Suprapubic skin (tissue), 4 donors: ENCODE measurements around the gene GUCD1. TPM values are rescaled to one million over a fixed set of nuclear protein-coding genes. Genes with fewer than 3 reads are reported as not detected.
A peak's percentile ranks its signal among the peaks of the same experiment; 100 is the strongest.

Experiments used
- DNase-seq, 2 donors: peaks; one replicate each; pipeline ENCODE4 v3.0.0-alpha.2; 2019; ENCODE audit warnings: low spot score in 2 of 2
- H3K27ac ChIP-seq: fragments of 200-600 bp; sonication (generic); one replicate; pipeline ENCODE4 v1.5.1; 2019
- H3K27me3 ChIP-seq: fragments of 200-600 bp; sonication (generic); one replicate; pipeline ENCODE4 v1.5.1; 2019
- H3K36me3 ChIP-seq: fragments of 200-600 bp; sonication (generic); one replicate; pipeline ENCODE4 v1.5.1; 2019
- H3K4me1 ChIP-seq: fragments of 200-600 bp; sonication (generic); one replicate; pipeline ENCODE4 v1.5.1; 2019
- H3K4me3 ChIP-seq: fragments of 200-600 bp; sonication (generic); one replicate; pipeline ENCODE4 v1.5.1; 2019; ENCODE audit warnings: mild to moderate bottlenecking
- H3K9me3 ChIP-seq: fragments of 200-600 bp; sonication (generic); one replicate; pipeline ENCODE4 v1.5.1; 2019
- EP300 ChIP-seq: sonication (generic); formaldehyde crosslinking; IDR thresholded peaks from one replicate; pipeline ENCODE4 v1.6.1; 2017; ENCODE audit warnings: antibody characterized with exemption
- POLR2A ChIP-seq, 2 donors: fragments of 450-650 bp; IDR thresholded peaks; one replicate each; pipeline ENCODE4 v1.6.1; 2017; ENCODE audit warnings: antibody characterized with exemption in 2 of 2, mild to moderate bottlenecking in 2 of 2, moderate library complexity in 2 of 2
- POLR2AphosphoS5 ChIP-seq, 3 donors: sonication (generic); formaldehyde crosslinking; IDR thresholded peaks; one replicate each; pipeline ENCODE4 v1.6.1; 2017; ENCODE audit warnings: antibody characterized with exemption in 3 of 3
- WGBS: methylation state at CpG from one replicate; pipeline ENCODE4 v1.1.5; 2018; 5-methylcytosine and 5-hydroxymethylcytosine counted together
- total RNA-seq, 4 donors: library from RNA; depleted of rRNA; stranded (reverse); fragments of >200 nt; gene quantifications; one replicate each; pipeline ENCODE4 v1.1.0, GENCODE V29; 2016
- TF ChIP-seq, protein P1 (sequence below), 2 donors: fragments of 200-600 bp in 1 of 2; fragments of 450-650 bp in 1 of 2; sonication (generic) in 1 of 2; IDR thresholded peaks; one replicate each; pipeline ENCODE4 v1.5.1; 2016 to 2019; ENCODE audit warnings: antibody characterized with exemption in 2 of 2, mild to moderate bottlenecking in 1 of 2, moderate library complexity in 1 of 2

GUCD1 gene
- total RNA-seq, 4 donors from 2014 or later: 75.2 to 97.5 (median 93.0) TPM

DNA sequence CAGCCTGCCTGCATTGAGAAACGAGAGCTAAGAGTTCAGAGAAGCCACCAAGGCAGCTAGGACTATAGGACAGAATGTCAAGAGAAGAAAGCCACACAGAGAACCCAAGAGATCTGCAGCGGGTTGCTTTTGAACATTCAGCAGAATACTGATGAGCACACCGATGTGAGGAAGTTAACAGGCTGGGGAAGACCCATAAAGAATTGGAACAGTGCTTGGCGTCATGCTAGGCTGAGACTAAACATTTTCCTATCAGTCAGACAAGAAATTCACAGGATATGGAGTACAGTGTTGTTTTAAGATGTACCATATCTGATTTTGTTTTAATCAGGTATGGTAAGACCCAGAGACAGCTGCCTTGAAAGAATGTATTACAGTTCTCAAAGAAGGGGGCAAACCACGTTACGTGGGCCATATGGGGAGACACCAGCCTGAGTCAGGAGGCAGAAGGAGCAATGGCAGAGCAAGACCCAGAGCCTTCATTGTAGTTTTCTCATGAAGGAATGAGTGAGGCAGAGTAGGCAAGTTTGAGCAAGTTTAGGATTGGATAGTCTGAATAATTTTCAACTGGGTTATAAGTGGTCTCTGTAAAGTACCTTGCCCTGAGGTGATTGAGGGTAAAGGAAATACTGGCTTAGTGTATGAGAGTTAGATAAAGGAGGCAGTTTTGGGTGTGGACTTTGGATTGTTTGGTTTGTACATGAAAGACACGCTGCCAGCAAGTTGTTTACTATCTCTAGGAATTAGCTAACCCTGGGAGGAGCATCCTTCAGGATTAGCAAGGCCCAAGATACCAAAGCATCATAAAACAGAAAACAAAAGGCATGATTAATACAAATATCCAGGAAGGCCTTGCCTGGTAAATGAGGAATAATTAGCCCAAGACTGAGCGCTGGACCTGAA, 23.7 kb upstream of the GUCD1 start:
- WGBS: 53% methylated on average over 8 of the region's 8 CpGs
- TF ChIP-seq POLR2AphosphoS5 (IDR thresholded peaks at IDR 0.05) (no peak), POLR2A (IDR thresholded peaks at IDR 0.05) (no peak), EP300 (no peak)
- TF ChIP-seq, protein P1, sequence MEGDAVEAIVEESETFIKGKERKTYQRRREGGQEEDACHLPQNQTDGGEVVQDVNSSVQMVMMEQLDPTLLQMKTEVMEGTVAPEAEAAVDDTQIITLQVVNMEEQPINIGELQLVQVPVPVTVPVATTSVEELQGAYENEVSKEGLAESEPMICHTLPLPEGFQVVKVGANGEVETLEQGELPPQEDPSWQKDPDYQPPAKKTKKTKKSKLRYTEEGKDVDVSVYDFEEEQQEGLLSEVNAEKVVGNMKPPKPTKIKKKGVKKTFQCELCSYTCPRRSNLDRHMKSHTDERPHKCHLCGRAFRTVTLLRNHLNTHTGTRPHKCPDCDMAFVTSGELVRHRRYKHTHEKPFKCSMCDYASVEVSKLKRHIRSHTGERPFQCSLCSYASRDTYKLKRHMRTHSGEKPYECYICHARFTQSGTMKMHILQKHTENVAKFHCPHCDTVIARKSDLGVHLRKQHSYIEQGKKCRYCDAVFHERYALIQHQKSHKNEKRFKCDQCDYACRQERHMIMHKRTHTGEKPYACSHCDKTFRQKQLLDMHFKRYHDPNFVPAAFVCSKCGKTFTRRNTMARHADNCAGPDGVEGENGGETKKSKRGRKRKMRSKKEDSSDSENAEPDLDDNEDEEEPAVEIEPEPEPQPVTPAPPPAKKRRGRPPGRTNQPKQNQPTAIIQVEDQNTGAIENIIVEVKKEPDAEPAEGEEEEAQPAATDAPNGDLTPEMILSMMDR (IDR thresholded peaks at IDR 0.05): no peak
- Histone ChIP-seq H3K27ac (peak overlapping the region; percentile 74), H3K36me3 (peaks cover 13% of the 10 kb centered on the region), H3K9me3 (no peaks in the 10 kb centered on the region), H3K27me3 (no peaks in the 10 kb centered on the region), H3K4me3 (no peak overlapping the region), H3K4me1 (peaks cover 42% of the 10 kb centered on the region)
- no peak for DNase-seq

DNA sequence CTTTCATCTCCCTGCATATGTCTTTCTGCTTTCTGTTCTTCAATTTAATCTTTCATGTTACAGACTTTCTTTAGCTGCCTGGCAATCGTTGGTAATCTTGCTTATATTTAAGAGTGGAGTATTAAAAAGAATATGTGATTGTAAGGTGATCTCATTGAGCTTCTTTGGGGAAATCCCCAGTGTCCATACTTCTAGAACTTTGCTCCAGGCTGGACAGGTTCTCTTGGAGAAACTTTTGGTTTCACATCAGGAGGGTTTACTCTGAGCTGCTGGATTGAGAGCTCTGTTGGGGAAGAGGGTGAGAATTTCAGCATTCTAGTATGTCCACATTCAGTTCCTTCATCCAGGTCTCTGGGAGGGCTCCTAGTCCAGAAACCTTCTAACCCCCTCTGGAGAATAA, 21.8 kb upstream of the GUCD1 start:
- Histone ChIP-seq H3K4me3 (no peak overlapping the region), H3K36me3 (peaks cover 32% of the 10 kb centered on the region), H3K27ac (no peak overlapping the region), H3K27me3 (no peaks in the 10 kb centered on the region), H3K9me3 (no peaks in the 10 kb centered on the region), H3K4me1 (peaks cover 30% of the 10 kb centered on the region)
- TF ChIP-seq POLR2A (IDR thresholded peaks at IDR 0.05) (no peak), POLR2AphosphoS5 (IDR thresholded peaks at IDR 0.05) (no peak), EP300 (no peak)
- TF ChIP-seq, protein P1 (IDR thresholded peaks at IDR 0.05): no peak
- WGBS: 64% methylated on average over 1 of the region's 1 CpG
- no peak for DNase-seq

DNA sequence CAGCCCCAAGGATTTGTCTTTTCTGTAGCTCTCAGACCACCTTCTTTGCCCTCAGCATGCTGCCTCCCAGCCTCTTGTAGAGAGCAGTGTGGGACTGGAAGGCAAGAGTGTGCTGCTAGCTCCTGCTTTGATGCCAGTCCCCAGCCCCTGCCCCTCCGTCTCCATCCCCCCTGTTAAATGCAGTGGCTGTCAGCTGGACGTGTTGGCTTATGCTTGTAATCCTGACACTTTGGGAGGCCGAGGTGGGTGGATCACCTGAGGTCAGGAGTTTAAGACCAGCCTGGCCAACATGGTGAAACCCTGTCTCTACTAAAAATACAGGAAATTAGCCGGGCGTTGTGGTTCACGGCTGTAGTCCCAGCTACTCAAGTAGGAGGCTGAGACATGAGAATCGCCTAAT, 16.3 kb upstream of the GUCD1 start:
- no peak overlapping the region for H3K27ac ChIP-seq
- no peaks in the 10 kb centered on the region for H3K9me3 ChIP-seq
- H3K4me1 ChIP-seq: peaks cover 7% of the 10 kb centered on the region
- H3K27me3 ChIP-seq: no peaks in the 10 kb centered on the region
- no peak overlapping the region for H3K4me3 ChIP-seq
- DNase-seq: no peak
- 90% methylated on average over 7 of the region's 7 CpGs for WGBS
- TF ChIP-seq EP300 (no peak), POLR2AphosphoS5 (IDR thresholded peaks at IDR 0.05) (no peak), POLR2A (IDR thresholded peaks at IDR 0.05) (no peak)
- TF ChIP-seq, protein P1 (IDR thresholded peaks at IDR 0.05): no peak
- H3K36me3 ChIP-seq: peaks cover 70% of the 10 kb centered on the region

- no peak overlapping the region for H3K27ac ChIP-seq
- 85% methylated on average over 10 of the region's 10 CpGs for WGBS
- H3K9me3 ChIP-seq: no peaks in the 10 kb centered on the region
- no peak for DNase-seq
- peaks cover 53% of the 10 kb centered on the region for H3K36me3 ChIP-seq
- peaks cover 27% of the 10 kb centered on the region for H3K4me1 ChIP-seq
- TF ChIP-seq POLR2A (IDR thresholded peaks at IDR 0.05): no peak
- TF ChIP-seq POLR2AphosphoS5 (IDR thresholded peaks at IDR 0.05): no peak
- TF ChIP-seq, protein P1 (IDR thresholded peaks at IDR 0.05): no peak
- H3K27me3 ChIP-seq: no peaks in the 10 kb centered on the region
- H3K4me3 ChIP-seq: no peak overlapping the region
Observed at GRCh38 chr22:24567668-24568067, 12.7 kb upstream of the GUCD1 start.

DNA sequence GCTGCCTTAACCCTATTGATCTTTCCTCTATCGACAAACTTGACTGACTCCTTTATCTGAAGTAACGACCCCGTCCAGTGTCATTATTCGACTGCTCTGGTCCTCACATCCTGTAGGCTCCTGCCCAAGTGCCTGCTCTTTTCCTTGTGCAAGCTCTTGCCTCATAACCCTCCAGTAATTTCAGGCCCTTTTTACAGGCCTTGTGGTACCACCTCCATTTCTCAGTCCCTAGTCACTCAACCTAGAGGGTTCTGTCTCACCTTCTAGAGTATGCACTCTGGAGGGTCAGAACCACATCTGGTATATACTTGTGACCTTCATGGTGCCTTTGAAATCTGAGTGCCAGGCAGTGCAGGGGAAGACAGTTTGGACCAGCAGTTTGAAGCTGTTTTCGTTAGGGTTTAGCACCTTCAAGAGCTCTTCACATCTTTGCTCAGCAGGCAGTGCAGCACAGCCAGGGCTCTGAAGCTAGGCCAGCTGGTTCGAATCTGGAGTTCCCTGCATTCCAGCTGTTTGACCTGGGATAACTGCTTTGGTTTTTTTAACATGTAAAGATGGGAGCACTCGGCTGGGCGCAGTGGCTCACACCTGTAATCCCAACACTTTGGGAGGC, 12.1 kb upstream of the GUCD1 start:
- TF ChIP-seq EP300: no peak
- no peak for TF ChIP-seq POLR2AphosphoS5 (IDR thresholded peaks at IDR 0.05)
- TF ChIP-seq, protein P1 (IDR thresholded peaks at IDR 0.05): no peak
- no peak for TF ChIP-seq POLR2A (IDR thresholded peaks at IDR 0.05)
- no peak for DNase-seq
- Histone ChIP-seq H3K4me1 (peaks cover 30% of the 10 kb centered on the region), H3K27ac (no peak overlapping the region), H3K9me3 (no peaks in the 10 kb centered on the region), H3K4me3 (no peak overlapping the region), H3K27me3 (no peaks in the 10 kb centered on the region), H3K36me3 (peaks cover 51% of the 10 kb centered on the region)
- 74% methylated on average over 8 of the region's 8 CpGs for WGBS
